Endodermal cell (in vitro differentiated cells): ENCODE results near the gene FOXO6. TPM values are rescaled to one million over a fixed set of nuclear protein-coding genes. Genes with fewer than 3 reads are reported as not detected.

ENCODE experiments used
- DNase-seq: peaks from one replicate; pipeline ENCODE4 v3.0.0-alpha.2; 2017
- H3K27ac ChIP-seq: 2 replicates; pipeline ENCODE4 v1.5.1; 2013; ENCODE audit warnings: mild to moderate bottlenecking, low read depth, low read length, moderate library complexity
- H3K27me3 ChIP-seq: 2 replicates; pipeline ENCODE4 v1.6.1; 2013; ENCODE audit warnings: mild to moderate bottlenecking, low read length, moderate library complexity; ENCODE audit not compliant: insufficient read depth, control insufficient read depth, poor library complexity, severe bottlenecking
- H3K36me3 ChIP-seq: 2 replicates; pipeline ENCODE4 v1.7.0; 2013; ENCODE audit warnings: mild to moderate bottlenecking, low read length, moderate library complexity; ENCODE audit not compliant: control insufficient read depth, insufficient read depth
- H3K4me1 ChIP-seq: one replicate; pipeline ENCODE4 v1.7.0; 2013; ENCODE audit warnings: low read length; ENCODE audit not compliant: control insufficient read depth, insufficient read depth
- H3K4me3 ChIP-seq: 2 replicates; pipeline ENCODE4 v1.5.1; 2013; ENCODE audit warnings: mild to moderate bottlenecking, low read length, moderate library complexity
- H3K9ac ChIP-seq: 2 replicates; pipeline ENCODE4 v1.6.1; 2013; ENCODE audit warnings: mild to moderate bottlenecking, low read length, moderate library complexity; ENCODE audit not compliant: poor library complexity, severe bottlenecking; ENCODE audit errors: extremely low read depth
- H3K9me3 ChIP-seq: 2 replicates; pipeline ENCODE4 v1.6.1; 2013; ENCODE audit warnings: mild to moderate bottlenecking, low read length, moderate library complexity; ENCODE audit not compliant: control insufficient read depth
- H3K27ac Mint-ChIP-seq: 2 replicates; pipeline ENCODE4 v1.8.0; 2020; ENCODE audit warnings: mixed read lengths
- H3K27me3 Mint-ChIP-seq: 2 replicates; pipeline ENCODE4 v1.8.0; 2021; ENCODE audit warnings: mild to moderate bottlenecking, mixed read lengths; ENCODE audit not compliant: insufficient read depth
- H3K36me3 Mint-ChIP-seq: 2 replicates; pipeline ENCODE4 v1.8.0; 2020; ENCODE audit warnings: low read depth, mixed read lengths
- H3K4me1 Mint-ChIP-seq: 2 replicates; pipeline ENCODE4 v1.8.0; 2020; ENCODE audit warnings: mixed read lengths
- H3K4me3 Mint-ChIP-seq: 2 replicates; pipeline ENCODE4 v1.8.0; 2020; ENCODE audit warnings: mild to moderate bottlenecking, moderate library complexity, mixed read lengths
- H3K9me3 Mint-ChIP-seq: 2 replicates; pipeline ENCODE4 v1.8.0; 2020; ENCODE audit warnings: mild to moderate bottlenecking, mixed read lengths
- WGBS, 2 experiments: methylation state at CpG; one replicate each; pipeline versions ENCODE4 v1.1.5 to v1.1.7; 2013; ENCODE audit warnings: missing lambda C conversion rate in 2 of 2, mixed read lengths in 1 of 2; ENCODE audit not compliant: insufficient coverage in 1 of 2, insufficient read length in 1 of 2; 5-methylcytosine and 5-hydroxymethylcytosine counted together
- total RNA-seq, 2 donors: library from RNA; stranded (reverse); fragmentation: NEBNext Ultra II Directional in 1 of 2; extraction: Animal tissue kit (Norgen Biotek cat#: 25700) in 1 of 2; gene quantifications; 2 replicates in 1 of 2; 3 replicates in 1 of 2; pipeline ENCODE4 v1.2.1, GENCODE V29; 2021
- TF ChIP-seq, protein P1 (sequence below): fragments of 200-600 bp; sonication (generic); conservative IDR thresholded peaks from 2 replicates; pipeline ENCODE4 v1.5.0; 2021; ENCODE audit warnings: antibody characterized with exemption, mild to moderate bottlenecking

The FOXO6 gene
- total RNA-seq, 2 donors from 2014 or later, result 1.7 to 1.8 TPM

DNA sequence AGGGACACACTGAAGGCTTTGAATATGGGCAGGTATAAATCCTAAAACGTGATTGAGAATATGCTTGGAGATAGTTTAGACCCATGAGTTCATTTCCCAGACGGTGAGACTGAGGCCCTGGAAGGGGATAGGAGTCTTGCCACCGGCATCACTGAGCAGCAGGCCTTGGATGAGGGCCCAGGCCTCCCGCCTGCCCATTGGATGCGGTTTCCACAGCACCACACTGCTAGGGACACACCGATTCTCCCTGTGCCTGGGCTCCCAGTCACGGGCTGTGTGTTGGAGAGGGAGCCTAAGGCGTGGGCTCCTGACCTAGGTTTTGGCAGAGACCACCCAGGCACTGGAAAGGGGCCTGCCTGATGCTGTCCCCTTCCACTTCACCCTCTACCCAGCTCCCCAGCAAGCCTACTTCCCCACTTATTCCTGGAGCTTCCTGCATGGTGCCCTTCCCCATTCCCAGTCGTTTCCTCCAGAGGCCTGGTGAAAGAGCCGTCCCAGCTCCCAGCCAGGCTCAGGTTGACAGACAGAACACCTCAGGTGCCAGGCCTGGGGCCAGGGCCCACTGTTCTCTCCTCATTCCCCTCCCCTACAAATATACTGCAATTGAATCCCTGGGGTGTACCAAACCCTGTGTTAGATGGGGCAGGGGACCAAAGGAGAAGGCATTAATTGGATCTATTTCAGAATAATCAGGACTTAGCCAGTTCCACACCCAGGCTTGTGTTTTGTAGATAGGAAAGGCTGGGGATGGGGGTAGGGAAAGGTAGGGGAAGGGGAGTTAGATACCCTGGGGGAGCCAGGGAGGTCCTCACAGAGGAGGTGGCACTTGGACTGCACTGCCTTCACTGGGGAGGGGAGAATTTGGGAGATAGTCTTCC, 3.4 kb downstream of the FOXO6 start:
- peaks cover 17% of the 10 kb centered on the region for H3K4me1 Mint-ChIP-seq
- H3K27ac ChIP-seq, result no peak overlapping the region

DNA sequence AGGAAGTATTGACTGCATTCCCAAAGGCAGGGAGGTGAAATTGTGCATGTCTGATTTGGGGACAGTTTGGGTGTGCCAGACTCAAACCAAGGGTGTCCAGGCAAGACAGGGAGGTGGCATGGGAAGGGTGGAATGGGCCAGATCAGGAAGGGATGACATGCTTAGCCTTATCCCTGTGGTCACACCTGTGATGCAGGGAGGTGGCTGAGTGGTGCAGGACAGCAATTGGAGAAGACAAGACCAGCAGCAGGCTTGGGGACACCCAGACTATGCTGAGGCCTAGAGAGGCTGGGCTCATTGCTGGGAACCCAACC, 4.0 kb downstream of the FOXO6 start:
- Mint-ChIP-seq H3K4me3 (no peak overlapping the region), H3K27ac (no peak overlapping the region), H3K4me1 (peaks cover 12% of the 10 kb centered on the region), H3K36me3 (no peaks in the 10 kb centered on the region), H3K9me3 (no peaks in the 10 kb centered on the region), H3K27me3 (peaks cover 75% of the 10 kb centered on the region)
- H3K4me3 ChIP-seq, result no peak overlapping the region
- no peak overlapping the region for H3K27ac ChIP-seq
- no peaks in the 10 kb centered on the region for H3K36me3 ChIP-seq
- TF ChIP-seq, protein P1, sequence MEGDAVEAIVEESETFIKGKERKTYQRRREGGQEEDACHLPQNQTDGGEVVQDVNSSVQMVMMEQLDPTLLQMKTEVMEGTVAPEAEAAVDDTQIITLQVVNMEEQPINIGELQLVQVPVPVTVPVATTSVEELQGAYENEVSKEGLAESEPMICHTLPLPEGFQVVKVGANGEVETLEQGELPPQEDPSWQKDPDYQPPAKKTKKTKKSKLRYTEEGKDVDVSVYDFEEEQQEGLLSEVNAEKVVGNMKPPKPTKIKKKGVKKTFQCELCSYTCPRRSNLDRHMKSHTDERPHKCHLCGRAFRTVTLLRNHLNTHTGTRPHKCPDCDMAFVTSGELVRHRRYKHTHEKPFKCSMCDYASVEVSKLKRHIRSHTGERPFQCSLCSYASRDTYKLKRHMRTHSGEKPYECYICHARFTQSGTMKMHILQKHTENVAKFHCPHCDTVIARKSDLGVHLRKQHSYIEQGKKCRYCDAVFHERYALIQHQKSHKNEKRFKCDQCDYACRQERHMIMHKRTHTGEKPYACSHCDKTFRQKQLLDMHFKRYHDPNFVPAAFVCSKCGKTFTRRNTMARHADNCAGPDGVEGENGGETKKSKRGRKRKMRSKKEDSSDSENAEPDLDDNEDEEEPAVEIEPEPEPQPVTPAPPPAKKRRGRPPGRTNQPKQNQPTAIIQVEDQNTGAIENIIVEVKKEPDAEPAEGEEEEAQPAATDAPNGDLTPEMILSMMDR, result no peak
- DNase-seq, result no peak
- no peak overlapping the region for H3K9ac ChIP-seq
- H3K27me3 ChIP-seq, result peaks cover 70% of the 10 kb centered on the region
- H3K9me3 ChIP-seq, result no peaks in the 10 kb centered on the region
- peaks cover 7% of the 10 kb centered on the region for H3K4me1 ChIP-seq

More for the DNA sequence above, 3.4 kb downstream of the FOXO6 start:
- Mint-ChIP-seq H3K4me3 (no peak overlapping the region), H3K27ac (no peak overlapping the region), H3K27me3 (peaks cover 80% of the 10 kb centered on the region), H3K36me3 (no peaks in the 10 kb centered on the region), H3K9me3 (no peaks in the 10 kb centered on the region)
- Histone ChIP-seq H3K27me3 (peaks cover 75% of the 10 kb centered on the region), H3K9me3 (no peaks in the 10 kb centered on the region), H3K36me3 (no peaks in the 10 kb centered on the region), H3K4me1 (peaks cover 9% of the 10 kb centered on the region), H3K9ac (no peak overlapping the region), H3K4me3 (no peak overlapping the region)
- 79 to 81% methylated on average over 6 to 10 of the region's 10 CpGs for WGBS, 2 experiments
- DNase-seq, result no peak
- TF ChIP-seq, protein P1, result no peak

DNA sequence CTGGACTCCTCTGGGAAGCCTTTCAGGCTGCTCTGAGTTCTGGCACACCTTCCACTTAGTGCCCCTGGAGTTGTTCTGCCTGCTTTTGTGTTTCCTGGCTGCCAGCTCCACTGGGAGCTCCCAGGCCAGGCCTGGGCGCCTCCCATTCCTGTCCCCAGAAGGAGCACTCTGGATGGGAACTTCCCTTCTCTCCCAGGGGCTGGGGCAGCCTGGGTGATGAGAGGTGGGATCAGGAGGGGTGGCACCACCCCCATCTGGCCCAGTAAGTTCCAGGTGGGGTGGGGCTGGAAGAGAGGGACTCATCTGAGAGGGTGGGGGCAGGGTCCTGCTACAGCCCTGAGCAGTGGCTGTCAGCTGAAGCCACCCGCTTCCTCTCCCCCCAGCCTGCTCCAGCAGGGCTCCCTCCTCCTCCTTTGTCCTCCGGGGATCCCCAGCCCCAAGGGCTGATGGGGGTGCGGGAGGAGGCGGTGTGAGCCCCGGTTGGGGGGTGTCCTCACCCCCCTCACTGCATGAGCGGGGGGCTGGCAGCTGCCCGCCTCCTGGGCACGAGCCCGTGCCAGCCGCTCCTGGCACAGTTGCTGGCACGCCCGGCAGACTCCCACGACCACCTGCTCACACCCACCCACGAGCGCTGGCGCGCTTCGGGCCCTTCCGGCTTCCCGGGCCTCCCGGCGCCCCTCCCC, 4.7 kb downstream of the FOXO6 start:
- Histone ChIP-seq H3K27ac (no peak overlapping the region), H3K9me3 (no peaks in the 10 kb centered on the region), H3K27me3 (peaks cover 70% of the 10 kb centered on the region), H3K4me3 (no peak overlapping the region), H3K4me1 (peaks cover 4% of the 10 kb centered on the region), H3K36me3 (no peaks in the 10 kb centered on the region), H3K9ac (no peak overlapping the region)
- no peaks in the 10 kb centered on the region for H3K9me3 Mint-ChIP-seq
- H3K27me3 Mint-ChIP-seq, result peaks cover 70% of the 10 kb centered on the region
- H3K36me3 Mint-ChIP-seq, result no peaks in the 10 kb centered on the region
- H3K27ac Mint-ChIP-seq, result no peak overlapping the region
- H3K4me1 Mint-ChIP-seq, result peaks cover 12% of the 10 kb centered on the region
- peak; percentile 71 for DNase-seq
- peak overlapping the region; percentile 46 for H3K4me3 Mint-ChIP-seq
- TF ChIP-seq, protein P1, result no peak
- 17 to 20% methylated on average over 4 to 22 of the region's 23 CpGs for WGBS, 2 experiments
